Muscle layer of duodenum (tissue), 2 donors: ENCODE results near the gene CRHR1.

ENCODE experiments used
- H3K27ac ChIP-seq: one replicate; pipeline ENCODE4 v1.7.0; 2013; ENCODE audit warnings: mild to moderate bottlenecking, low read length
- H3K27me3 ChIP-seq: one replicate; pipeline ENCODE4 v1.7.0; 2013; ENCODE audit warnings: low read depth, mild to moderate bottlenecking, control low read depth, low read length
- H3K36me3 ChIP-seq, 2 donors: one replicate each; pipeline ENCODE4 v1.7.0; 2013; ENCODE audit warnings: low read length in 2 of 2, control low read depth in 1 of 2, mild to moderate bottlenecking in 1 of 2; ENCODE audit not compliant: insufficient read depth in 2 of 2, control insufficient read depth in 1 of 2
- H3K4me1 ChIP-seq, 2 donors: one replicate each; pipeline ENCODE4 v1.7.0; 2013; ENCODE audit warnings: low read length in 2 of 2, mild to moderate bottlenecking in 2 of 2, control low read depth in 1 of 2, moderate library complexity in 1 of 2; ENCODE audit not compliant: insufficient read depth in 2 of 2, control insufficient read depth in 1 of 2
- H3K4me3 ChIP-seq, 2 donors: one replicate each; pipeline ENCODE4 v1.7.0; 2013; ENCODE audit warnings: low read length in 2 of 2, low read depth in 1 of 2, mild to moderate bottlenecking in 1 of 2
- H3K9me3 ChIP-seq, 2 donors: one replicate each; pipeline ENCODE4 v1.7.0; 2013; ENCODE audit warnings: low read length in 2 of 2, control low read depth in 1 of 2, mild to moderate bottlenecking in 1 of 2; ENCODE audit not compliant: control insufficient read depth in 1 of 2
- donor health status: healthy.

Gene CRHR1

DNA sequence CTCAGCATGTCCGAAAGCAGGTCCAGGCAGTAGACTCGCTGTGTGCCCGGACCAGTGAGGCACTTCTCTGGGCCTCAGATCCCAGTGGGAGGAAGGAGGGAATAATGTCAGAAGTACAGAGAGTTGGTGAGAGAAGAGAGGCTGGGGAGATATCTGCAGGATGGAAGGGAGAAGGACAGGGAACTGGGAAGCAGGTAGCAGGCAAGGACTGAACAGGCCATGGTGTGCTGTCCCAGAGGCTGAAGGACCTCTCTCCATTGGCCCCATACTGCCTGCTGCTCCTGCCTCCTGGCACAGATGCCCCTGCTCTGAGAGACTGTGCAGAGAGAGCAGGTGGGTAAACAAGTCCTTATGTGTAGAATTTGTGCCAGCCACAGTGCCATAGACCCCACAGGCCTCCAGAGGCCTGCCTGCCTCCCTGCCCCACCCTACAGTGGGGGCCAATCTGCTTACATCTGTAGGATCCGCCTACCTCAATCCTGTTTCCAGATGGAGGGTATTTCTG is 34.2 kb upstream of the CRHR1 start:
- no peaks in the 10 kb centered on the region for H3K27me3 ChIP-seq
- no peaks in the 10 kb centered on the region for H3K9me3 ChIP-seq
- H3K27ac ChIP-seq: no peak overlapping the region
- H3K36me3 ChIP-seq: no peaks in the 10 kb centered on the region
- no peak overlapping the region for H3K4me3 ChIP-seq
- H3K4me1 ChIP-seq: no peaks in the 10 kb centered on the region

DNA sequence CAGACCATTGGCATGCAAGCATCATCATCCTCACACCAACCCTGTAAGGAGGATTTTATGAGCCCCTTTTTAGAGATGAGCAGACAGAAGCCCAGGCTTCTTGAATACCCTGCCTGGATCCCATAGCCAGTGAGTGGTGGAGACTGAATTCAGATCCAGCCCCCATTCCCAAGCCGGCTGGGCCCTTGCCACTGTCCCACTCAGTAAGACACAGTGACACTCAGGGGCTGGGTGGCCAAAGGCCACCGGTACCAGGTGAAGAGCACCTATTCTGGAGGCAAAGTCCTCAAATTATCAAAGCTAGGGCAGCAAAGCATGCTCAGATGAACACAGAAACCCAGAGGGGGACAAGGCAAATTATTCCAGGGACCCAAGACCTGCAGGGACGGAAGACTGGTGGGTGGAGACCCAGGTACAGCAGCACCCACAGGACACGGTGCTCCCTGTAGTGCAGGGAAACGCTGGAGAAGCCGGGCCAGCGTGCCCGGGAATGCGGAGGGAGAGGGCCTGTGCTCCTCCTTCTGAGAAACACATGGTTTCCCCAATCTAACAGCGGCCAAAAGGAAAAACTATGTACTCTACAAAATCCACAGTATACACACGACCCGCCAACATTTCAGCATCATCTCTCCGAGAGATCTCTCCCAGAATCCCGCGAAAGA is 33.2 kb upstream of the CRHR1 start:
- no peaks in the 10 kb centered on the region for H3K27me3 ChIP-seq
- no peaks in the 10 kb centered on the region for H3K4me1 ChIP-seq
- H3K36me3 ChIP-seq: no peaks in the 10 kb centered on the region
- H3K9me3 ChIP-seq: no peaks in the 10 kb centered on the region
- no peak overlapping the region for H3K4me3 ChIP-seq
- no peak overlapping the region for H3K27ac ChIP-seq

DNA sequence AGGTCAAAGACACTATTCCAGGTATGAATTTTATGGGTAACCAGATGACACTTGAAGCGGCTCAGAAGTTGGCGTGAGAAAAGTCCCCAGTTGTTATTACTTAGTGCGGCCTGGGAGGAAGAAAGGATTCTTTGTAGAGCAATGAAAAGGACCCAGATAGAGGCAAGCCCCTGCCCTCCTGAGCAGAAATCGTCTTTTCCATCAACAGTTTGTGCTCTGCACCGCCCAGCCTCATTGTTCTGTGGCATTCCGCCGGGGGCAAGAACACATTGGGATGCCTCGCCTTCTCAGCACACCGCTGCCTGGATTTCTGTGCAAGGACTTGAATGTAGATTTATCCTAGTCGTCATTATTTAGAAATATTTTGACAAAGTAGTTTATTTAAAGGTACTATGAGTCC is 32.7 kb upstream of the CRHR1 start:
- no peaks in the 10 kb centered on the region for H3K9me3 ChIP-seq
- H3K27ac ChIP-seq: no peak overlapping the region
- no peak overlapping the region for H3K4me3 ChIP-seq
- H3K27me3 ChIP-seq: no peaks in the 10 kb centered on the region
- H3K4me1 ChIP-seq: no peaks in the 10 kb centered on the region
- H3K36me3 ChIP-seq: no peaks in the 10 kb centered on the region

DNA sequence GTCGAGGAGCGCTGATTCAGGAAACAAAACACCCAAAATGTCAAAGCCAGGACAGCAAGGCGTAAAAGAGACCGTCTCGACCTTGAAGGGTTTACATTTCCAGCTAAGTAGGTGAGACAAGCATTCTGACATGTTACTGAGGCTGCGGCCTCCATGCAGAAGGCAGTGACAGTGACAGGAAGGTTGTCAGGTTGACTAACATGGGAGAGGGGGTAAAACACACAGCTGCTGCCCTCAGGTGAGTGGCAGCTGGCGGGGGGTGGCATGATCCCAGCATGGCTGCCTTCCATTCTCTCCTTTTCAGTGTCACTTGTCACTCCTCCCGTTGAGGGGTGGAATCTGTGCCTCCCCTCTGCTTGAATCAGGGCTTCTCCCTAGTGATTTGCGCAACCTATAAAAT is 31.9 kb upstream of the CRHR1 start:
- Histone ChIP-seq H3K4me3 (no peak overlapping the region), H3K4me1 (no peaks in the 10 kb centered on the region), H3K27me3 (no peaks in the 10 kb centered on the region), H3K9me3 (no peaks in the 10 kb centered on the region), H3K27ac (no peak overlapping the region), H3K36me3 (no peaks in the 10 kb centered on the region)

DNA sequence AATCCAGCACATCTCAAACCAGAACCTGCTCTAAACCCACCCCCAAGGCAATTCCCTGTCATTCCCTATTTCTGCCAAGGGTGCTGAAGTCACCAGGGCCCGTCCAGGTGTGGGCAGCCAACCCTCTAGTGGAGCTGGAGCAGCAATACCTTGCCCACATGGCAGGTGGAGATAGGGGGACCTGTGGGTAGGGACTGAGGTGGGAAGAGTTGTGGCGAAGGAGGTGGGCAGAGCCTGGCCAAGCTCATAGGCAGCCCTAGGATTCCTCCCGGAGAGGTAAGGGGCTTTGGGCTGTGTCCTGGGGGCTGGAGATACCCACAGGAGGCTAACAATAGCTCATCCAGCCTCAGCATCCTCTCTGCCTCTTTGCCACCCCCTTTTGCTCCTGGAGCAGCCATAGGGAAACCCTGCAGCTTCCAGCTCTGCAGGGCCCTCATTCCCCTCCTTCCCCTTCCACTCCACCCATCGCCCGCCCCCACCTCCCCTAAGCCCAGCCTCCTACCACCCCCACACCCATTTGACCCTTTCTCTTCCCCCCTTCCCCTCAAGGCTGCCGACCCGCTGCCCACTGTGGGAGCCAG is 30.4 kb upstream of the CRHR1 start:
- no peaks in the 10 kb centered on the region for H3K36me3 ChIP-seq
- no peaks in the 10 kb centered on the region for H3K4me1 ChIP-seq
- no peak overlapping the region for H3K4me3 ChIP-seq
- no peaks in the 10 kb centered on the region for H3K9me3 ChIP-seq
- no peaks in the 10 kb centered on the region for H3K27me3 ChIP-seq
- no peak overlapping the region for H3K27ac ChIP-seq

DNA sequence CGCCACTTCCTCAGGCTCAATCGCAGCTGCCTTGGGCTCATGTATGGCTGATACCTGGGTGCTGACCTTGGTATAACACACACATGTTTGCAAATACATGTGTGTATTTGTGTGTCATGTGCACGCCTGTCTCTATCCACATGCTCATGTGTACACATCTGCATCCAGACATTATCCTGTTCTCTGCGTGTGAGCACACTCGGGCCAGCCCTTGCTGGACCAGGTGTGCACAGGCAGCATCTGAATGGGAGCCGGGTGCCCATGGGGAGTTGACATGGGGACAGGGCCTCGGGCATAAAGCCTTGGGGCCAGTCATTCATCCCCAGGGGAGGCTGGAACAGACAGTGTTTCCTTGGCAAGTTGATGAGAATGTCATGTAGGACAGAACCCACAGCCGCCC is 29.1 kb upstream of the CRHR1 start:
- Histone ChIP-seq H3K27ac (no peak overlapping the region), H3K9me3 (no peaks in the 10 kb centered on the region), H3K4me1 (no peaks in the 10 kb centered on the region), H3K4me3 (no peak overlapping the region), H3K27me3 (no peaks in the 10 kb centered on the region), H3K36me3 (no peaks in the 10 kb centered on the region)

DNA sequence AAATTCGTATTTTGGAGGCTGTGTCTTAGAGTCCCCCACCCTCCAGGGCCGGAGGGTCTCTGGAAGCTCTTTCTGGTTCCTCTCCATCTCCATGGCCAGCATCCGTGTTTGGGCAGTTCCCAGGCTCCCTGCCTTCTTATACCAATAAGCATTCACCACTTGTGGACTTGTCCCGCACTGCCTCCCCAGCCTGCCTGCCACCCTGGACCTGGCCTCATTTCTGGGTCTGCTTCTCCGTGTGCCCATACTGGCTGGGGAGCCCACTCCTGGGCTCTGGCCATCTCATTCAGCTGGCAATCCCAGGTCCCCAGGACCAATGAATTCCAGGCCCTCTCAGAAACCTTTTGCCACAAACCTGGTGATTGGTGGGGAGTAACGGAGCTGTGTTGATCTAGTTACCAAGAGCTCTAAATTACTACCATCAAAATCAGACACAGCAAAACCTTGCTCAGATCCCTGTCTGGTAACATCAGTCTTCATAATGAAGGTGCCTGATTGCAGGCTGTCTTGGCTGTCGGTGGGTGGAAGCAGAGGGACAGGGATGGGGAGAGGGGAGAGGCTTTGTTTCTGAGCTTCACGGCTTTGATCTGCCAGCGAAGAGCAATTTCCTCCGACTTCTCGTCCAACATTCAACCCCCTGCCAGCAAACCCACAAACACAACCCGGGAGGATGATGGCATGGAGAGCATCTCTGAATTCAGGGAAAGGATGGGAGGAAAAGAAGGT is 27.7 kb upstream of the CRHR1 start:
- H3K36me3 ChIP-seq: no peaks in the 10 kb centered on the region
- H3K4me3 ChIP-seq: no peak overlapping the region
- H3K27me3 ChIP-seq: no peaks in the 10 kb centered on the region
- H3K4me1 ChIP-seq: no peaks in the 10 kb centered on the region
- no peak overlapping the region for H3K27ac ChIP-seq
- H3K9me3 ChIP-seq: no peaks in the 10 kb centered on the region

DNA sequence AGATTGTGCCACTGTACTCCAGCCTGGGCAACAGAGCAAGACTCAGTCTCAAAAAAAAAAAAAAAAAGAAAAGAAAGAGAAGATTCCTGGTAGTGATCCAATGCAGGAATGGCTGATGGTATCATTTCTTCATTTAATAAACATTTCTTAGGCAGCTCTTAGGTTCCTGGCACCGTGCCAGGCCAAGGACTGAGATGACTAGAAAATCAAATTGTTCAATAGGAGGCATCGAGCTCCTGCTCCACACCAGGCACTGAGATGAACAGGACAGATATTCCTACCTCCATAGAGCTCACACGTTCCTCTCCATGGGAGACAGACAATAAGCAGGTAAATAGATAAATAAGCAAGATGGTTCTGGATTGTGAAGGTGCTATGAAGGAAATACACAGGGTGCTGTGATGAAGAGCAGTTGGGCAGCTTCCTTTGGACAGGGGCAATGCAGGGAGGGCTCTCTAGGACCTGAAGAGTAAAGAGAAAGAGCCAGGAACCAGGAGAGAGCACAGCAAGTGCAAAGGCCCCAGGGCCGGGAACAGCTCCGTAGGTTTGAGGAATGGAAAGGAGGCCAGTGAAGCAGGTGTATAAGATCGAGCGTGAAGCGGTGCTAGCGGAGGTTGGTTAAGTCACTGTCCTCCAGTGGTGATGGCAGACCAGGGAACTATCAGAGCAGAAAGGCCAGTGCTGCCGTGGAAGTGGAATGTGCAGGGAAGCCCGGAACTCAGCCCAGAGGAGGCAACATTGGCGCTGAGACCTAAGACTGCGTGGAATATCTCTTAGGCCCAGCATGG is 26.5 kb upstream of the CRHR1 start:
- Histone ChIP-seq H3K9me3 (no peaks in the 10 kb centered on the region), H3K27me3 (no peaks in the 10 kb centered on the region), H3K36me3 (no peaks in the 10 kb centered on the region), H3K4me3 (no peak overlapping the region), H3K4me1 (no peaks in the 10 kb centered on the region), H3K27ac (no peak overlapping the region)

DNA sequence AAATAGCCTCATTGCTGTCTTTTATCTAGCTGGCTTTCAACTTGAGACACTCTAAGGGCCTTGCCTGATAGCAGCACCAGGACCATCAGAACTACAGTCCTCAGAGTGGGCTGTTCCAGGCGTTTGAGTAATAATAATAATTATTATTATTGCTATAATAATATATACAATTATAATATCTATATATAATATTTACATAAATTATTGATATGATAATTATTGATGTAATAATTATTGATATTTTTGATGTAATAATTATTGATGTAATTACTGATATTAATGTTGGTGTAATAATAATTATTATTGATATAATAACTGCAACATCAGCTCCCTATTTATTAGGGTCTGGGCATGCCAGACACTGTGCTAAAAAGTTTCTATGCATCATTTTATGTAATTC is 25.6 kb upstream of the CRHR1 start:
- H3K4me1 ChIP-seq: no peaks in the 10 kb centered on the region
- peaks cover 6% of the 10 kb centered on the region for H3K27me3 ChIP-seq
- H3K9me3 ChIP-seq: no peaks in the 10 kb centered on the region
- H3K27ac ChIP-seq: no peak overlapping the region
- no peaks in the 10 kb centered on the region for H3K36me3 ChIP-seq
- no peak overlapping the region for H3K4me3 ChIP-seq

DNA sequence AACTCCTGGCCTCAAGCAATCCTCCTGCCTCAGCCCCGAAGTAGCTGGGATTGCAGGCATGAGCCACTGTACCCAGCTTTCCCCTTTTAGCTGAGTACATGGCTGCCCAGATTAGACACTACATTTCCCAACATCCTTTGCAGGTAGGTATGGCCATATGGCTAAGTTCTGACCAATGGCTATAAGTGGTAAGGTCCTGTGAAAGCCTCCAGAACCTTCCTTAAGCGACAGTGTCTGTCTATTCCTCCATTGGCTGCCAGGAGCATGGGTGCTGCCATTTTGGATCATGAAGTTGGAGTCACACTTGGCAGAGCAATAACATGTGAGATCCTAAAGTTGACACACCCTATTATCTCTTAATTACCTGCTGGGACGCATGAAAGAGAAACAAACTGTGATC is 24.4 kb upstream of the CRHR1 start:
- Histone ChIP-seq H3K9me3 (no peaks in the 10 kb centered on the region), H3K27ac (no peak overlapping the region), H3K36me3 (no peaks in the 10 kb centered on the region), H3K27me3 (peaks cover 6% of the 10 kb centered on the region), H3K4me1 (no peaks in the 10 kb centered on the region), H3K4me3 (no peak overlapping the region)

DNA sequence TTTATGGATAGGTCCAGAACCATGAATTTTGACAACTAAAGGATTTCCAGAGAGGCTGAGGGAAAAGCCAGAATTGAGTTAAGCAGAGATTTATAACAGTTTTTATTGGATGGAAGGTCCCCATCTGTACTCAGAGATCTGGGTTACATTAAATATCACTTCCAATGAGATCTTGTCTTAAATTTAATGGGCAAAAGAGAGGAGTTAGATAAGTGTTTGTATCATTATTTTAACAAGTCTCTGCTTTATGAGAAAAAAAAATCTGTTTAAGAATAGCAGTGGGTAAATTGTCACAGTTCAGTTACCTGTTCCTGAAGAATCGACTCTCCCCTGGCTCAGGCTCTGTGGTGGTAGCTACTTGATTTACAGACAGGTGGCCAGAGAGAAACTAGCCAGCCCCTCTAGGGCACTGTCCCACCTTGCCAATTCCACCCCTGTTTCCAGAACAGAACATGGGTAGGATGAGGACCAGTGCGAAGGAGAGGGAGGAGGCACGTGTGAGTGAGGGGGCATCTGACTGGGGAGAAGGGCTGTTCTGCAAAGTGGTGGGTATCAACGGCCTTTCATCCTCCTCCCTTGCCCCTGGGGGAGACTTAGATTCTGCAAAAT is 22.1 kb upstream of the CRHR1 start:
- no peak overlapping the region for H3K27ac ChIP-seq
- H3K4me3 ChIP-seq: no peak overlapping the region
- H3K36me3 ChIP-seq: no peaks in the 10 kb centered on the region
- peaks cover 6% of the 10 kb centered on the region for H3K27me3 ChIP-seq
- no peaks in the 10 kb centered on the region for H3K9me3 ChIP-seq
- no peaks in the 10 kb centered on the region for H3K4me1 ChIP-seq
